PFSK-1 (cell line): ENCODE measurements around the gene CHD1.

ENCODE experiments used
- FOXP2 ChIP-seq: optimal IDR thresholded peaks from 2 replicates; pipeline ENCODE3; 2011; ENCODE audit warnings: borderline replicate concordance, control low read depth, inconsistent platforms; ENCODE audit not compliant: insufficient read depth; ENCODE audit errors: extremely low read length, extremely low read depth
- POLR2AphosphoS5 ChIP-seq: IDR thresholded peaks from 2 replicates; pipeline ENCODE4 v1.6.1; 2012; ENCODE audit warnings: low read depth, mild to moderate bottlenecking, control low read depth, low read length, moderate library complexity
- REST ChIP-seq, 2 experiments: IDR thresholded peaks; 2 replicates each; pipeline versions ENCODE4 v1.6.1 to v1.8.0; 2011 to 2012; ENCODE audit warnings: low read depth in 2 of 2, low read length in 2 of 2, control low read depth in 1 of 2, inconsistent platforms in 1 of 2, mild to moderate bottlenecking in 1 of 2, moderate library complexity in 1 of 2; ENCODE audit not compliant: insufficient read depth in 1 of 2
- SIN3A ChIP-seq: IDR thresholded peaks from 2 replicates; pipeline ENCODE4 v1.6.1; 2012; ENCODE audit warnings: mild to moderate bottlenecking, low read length, moderate library complexity, borderline replicate concordance; ENCODE audit not compliant: insufficient read depth
- TAF1 ChIP-seq: IDR thresholded peaks from 2 replicates; pipeline ENCODE4 v1.6.1; 2012; ENCODE audit warnings: low read length, control low read depth, borderline replicate concordance; ENCODE audit not compliant: insufficient read depth

The CHD1 gene

GRCh38 chr5:98963019-98963418 lies 34.2 kb upstream of the CHD1 start:
- TF ChIP-seq POLR2AphosphoS5, result no peak
- no peak for TF ChIP-seq SIN3A
- no peak for TF ChIP-seq REST (IDR thresholded peaks at IDR 0.05; ENCODE audit: insufficient read depth in 1 of 2, low read depth in 2 of 2, low read length in 2 of 2)
- TF ChIP-seq TAF1, result no peak
- TF ChIP-seq FOXP2, result no peak

- TF ChIP-seq REST (IDR thresholded peaks at IDR 0.05; ENCODE audit: insufficient read depth in 1 of 2, low read depth in 2 of 2, low read length in 2 of 2) (no peak), FOXP2 (no peak)
Measured at GRCh38 chr5:98962587-98962986, 33.8 kb upstream of the CHD1 start.

GRCh38 chr5:98961665-98962344 lies 33.0 kb upstream of the CHD1 start:
- TF ChIP-seq TAF1, result no peak
- TF ChIP-seq SIN3A, result no peak
- no peak for TF ChIP-seq REST (IDR thresholded peaks at IDR 0.05; ENCODE audit: insufficient read depth in 1 of 2, low read depth in 2 of 2, low read length in 2 of 2)
- TF ChIP-seq FOXP2, result no peak
- no peak for TF ChIP-seq POLR2AphosphoS5

GRCh38 chr5:98957307-98957706 lies 28.5 kb upstream of the CHD1 start:
- no peak for TF ChIP-seq REST (IDR thresholded peaks at IDR 0.05; ENCODE audit: insufficient read depth in 1 of 2, low read depth in 2 of 2, low read length in 2 of 2)
- no peak for TF ChIP-seq SIN3A
- no peak for TF ChIP-seq TAF1

GRCh38 chr5:98954392-98955028 lies 25.7 kb upstream of the CHD1 start:
- TF ChIP-seq FOXP2 (no peak), SIN3A (no peak), REST (IDR thresholded peaks at IDR 0.05; ENCODE audit: insufficient read depth in 1 of 2, low read depth in 2 of 2, low read length in 2 of 2) (no peak), TAF1 (no peak), POLR2AphosphoS5 (no peak)
